Transverse colon (tissue), 3 donors: ENCODE measurements around the gene TMBIM1.

Source experiments
- POLR2A ChIP-seq: fragments of 450-650 bp; IDR thresholded peaks from one replicate; pipeline ENCODE4 v1.6.1; 2016; ENCODE audit warnings: antibody characterized with exemption, mild to moderate bottlenecking, moderate library complexity
- TF ChIP-seq, protein P1 (sequence below), 5 experiments: fragments of 200-600 bp in 3 of 5; fragments of 450-650 bp in 2 of 5; sonication (generic) in 3 of 5; IDR thresholded peaks; 1 replicate in 2 of 5; 2 replicates in 3 of 5; pipeline ENCODE4 v1.5.1; 2016 to 2017; ENCODE audit warnings: antibody characterized with exemption in 5 of 5, inconsistent platforms in 3 of 5, mild to moderate bottlenecking in 2 of 5, moderate library complexity in 1 of 5

DNA sequence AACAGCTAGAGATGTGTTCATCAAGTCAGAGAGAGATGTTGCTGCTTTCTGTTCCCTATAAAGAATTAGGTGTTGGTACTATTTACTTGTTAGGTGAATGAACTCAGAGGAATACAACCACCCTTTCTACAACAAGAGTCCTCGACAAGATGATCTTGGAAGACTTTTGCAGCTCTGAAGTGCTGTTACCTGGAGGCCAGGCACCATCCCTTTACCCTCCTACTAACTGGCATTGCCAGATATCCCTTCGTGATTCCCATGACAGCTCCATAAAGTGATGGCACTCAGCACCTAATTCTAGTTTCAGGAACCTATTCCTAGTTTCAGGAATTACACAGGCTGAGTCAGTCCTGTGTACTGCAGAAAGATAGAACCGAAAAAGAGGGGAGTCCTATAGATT lies 65.4 kb downstream of the TMBIM1 start:
- TF ChIP-seq, protein P1, sequence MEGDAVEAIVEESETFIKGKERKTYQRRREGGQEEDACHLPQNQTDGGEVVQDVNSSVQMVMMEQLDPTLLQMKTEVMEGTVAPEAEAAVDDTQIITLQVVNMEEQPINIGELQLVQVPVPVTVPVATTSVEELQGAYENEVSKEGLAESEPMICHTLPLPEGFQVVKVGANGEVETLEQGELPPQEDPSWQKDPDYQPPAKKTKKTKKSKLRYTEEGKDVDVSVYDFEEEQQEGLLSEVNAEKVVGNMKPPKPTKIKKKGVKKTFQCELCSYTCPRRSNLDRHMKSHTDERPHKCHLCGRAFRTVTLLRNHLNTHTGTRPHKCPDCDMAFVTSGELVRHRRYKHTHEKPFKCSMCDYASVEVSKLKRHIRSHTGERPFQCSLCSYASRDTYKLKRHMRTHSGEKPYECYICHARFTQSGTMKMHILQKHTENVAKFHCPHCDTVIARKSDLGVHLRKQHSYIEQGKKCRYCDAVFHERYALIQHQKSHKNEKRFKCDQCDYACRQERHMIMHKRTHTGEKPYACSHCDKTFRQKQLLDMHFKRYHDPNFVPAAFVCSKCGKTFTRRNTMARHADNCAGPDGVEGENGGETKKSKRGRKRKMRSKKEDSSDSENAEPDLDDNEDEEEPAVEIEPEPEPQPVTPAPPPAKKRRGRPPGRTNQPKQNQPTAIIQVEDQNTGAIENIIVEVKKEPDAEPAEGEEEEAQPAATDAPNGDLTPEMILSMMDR (IDR thresholded peaks at IDR 0.05) = no peak
- no peak for TF ChIP-seq POLR2A
